CD14-positive monocyte (primary cell): ENCODE results near the gene PRKCA. TPM values are rescaled to one million over a fixed set of nuclear protein-coding genes. Genes with fewer than 3 reads are reported as not detected.

Source experiments
- DNase-seq, 3 donors: peaks; one replicate each; pipeline ENCODE4 v3.0.0-alpha.2; 2011 to 2022
- H2AFZ ChIP-seq: 2 replicates; pipeline ENCODE4 v1.6.0; 2012; ENCODE audit warnings: mild to moderate bottlenecking, low read depth, low read length, inconsistent platforms; ENCODE audit not compliant: insufficient read depth, poor library complexity, severe bottlenecking
- H3K27ac ChIP-seq, 2 donors: 1 replicate in 1 of 2; 2 replicates in 1 of 2; pipeline ENCODE4 v1.5.1; 2012 to 2013; ENCODE audit warnings: low read length in 2 of 2, control low read depth in 1 of 2, inconsistent platforms in 1 of 2, low read depth in 1 of 2, mild to moderate bottlenecking in 1 of 2
- H3K27me3 ChIP-seq, 2 donors: one replicate each; pipeline versions ENCODE4 v1.6.0 to v1.6.1; 2011 to 2013; ENCODE audit warnings: low read length in 2 of 2; ENCODE audit not compliant: control insufficient read depth in 2 of 2, insufficient read depth in 2 of 2
- H3K36me3 ChIP-seq, 2 donors: replicated peaks in 1 of 2; 1 replicate in 1 of 2; 2 replicates in 1 of 2; pipeline versions ENCODE4 v1.5.1 to v1.6.1; 2012 to 2013; ENCODE audit warnings: low read length in 2 of 2, control low read depth in 1 of 2, inconsistent platforms in 1 of 2, mild to moderate bottlenecking in 1 of 2; ENCODE audit not compliant: insufficient read depth in 2 of 2, control insufficient read depth in 1 of 2
- H3K4me1 ChIP-seq, 2 donors: 1 replicate in 1 of 2; 2 replicates in 1 of 2; pipeline versions ENCODE4 v1.5.1 to v1.6.1; 2012 to 2013; ENCODE audit warnings: low read length in 2 of 2, control low read depth in 1 of 2, inconsistent platforms in 1 of 2, mild to moderate bottlenecking in 1 of 2, moderate library complexity in 1 of 2; ENCODE audit not compliant: insufficient read depth in 2 of 2, control insufficient read depth in 1 of 2
- H3K4me2 ChIP-seq: replicated peaks from 2 replicates; pipeline ENCODE3; 2012; ENCODE audit warnings: low read length, moderate library complexity, mild to moderate bottlenecking; ENCODE audit not compliant: poor library complexity, severe bottlenecking; ENCODE audit errors: extremely low read depth
- H3K4me3 ChIP-seq, 3 experiments: fragments of 200-600 bp in 1 of 3; sonication (generic) in 1 of 3; replicated peaks in 1 of 3; 1 replicate in 2 of 3; 2 replicates in 1 of 3; pipeline ENCODE4 v1.5.1; 2011 to 2013; ENCODE audit warnings: low read length in 3 of 3, mild to moderate bottlenecking in 3 of 3, control low read depth in 2 of 3, low read depth in 2 of 3, inconsistent platforms in 1 of 3, moderate library complexity in 1 of 3
- H3K79me2 ChIP-seq: 2 replicates; pipeline ENCODE4 v1.6.0; 2012; ENCODE audit warnings: mild to moderate bottlenecking, control low read depth, inconsistent platforms, low read length, moderate library complexity; ENCODE audit not compliant: insufficient read depth
- H3K9ac ChIP-seq: 2 replicates; pipeline ENCODE4 v1.6.0; 2017; ENCODE audit warnings: low read length, mild to moderate bottlenecking; ENCODE audit not compliant: insufficient read depth, poor library complexity, severe bottlenecking
- H3K9me3 ChIP-seq, 2 donors: replicated peaks in 1 of 2; 1 replicate in 1 of 2; 2 replicates in 1 of 2; pipeline versions ENCODE4 v1.5.1 to v1.6.1; 2012 to 2013; ENCODE audit warnings: low read length in 2 of 2, control low read depth in 1 of 2; ENCODE audit not compliant: control insufficient read depth in 1 of 2, insufficient read depth in 1 of 2
- H4K20me1 ChIP-seq: 2 replicates; pipeline ENCODE4 v1.6.0; 2012; ENCODE audit warnings: mild to moderate bottlenecking, low read length, control low read depth, moderate library complexity; ENCODE audit not compliant: insufficient read depth
- H3K27ac Mint-ChIP-seq, 7 donors: one replicate each; pipeline ENCODE4 v1.8.0; 2020; ENCODE audit warnings: mild to moderate bottlenecking in 7 of 7, mixed read lengths in 7 of 7, moderate library complexity in 6 of 7, inconsistent platforms in 2 of 7
- H3K27me3 Mint-ChIP-seq, 3 donors: one replicate each; pipeline ENCODE4 v1.8.0; 2021 to 2022; ENCODE audit warnings: low read depth in 3 of 3, mild to moderate bottlenecking in 3 of 3, mixed read lengths in 3 of 3, moderate library complexity in 3 of 3, inconsistent platforms in 1 of 3
- H3K36me3 Mint-ChIP-seq, 2 donors: one replicate each; pipeline ENCODE4 v1.8.0; 2020; ENCODE audit warnings: mixed read lengths in 2 of 2, inconsistent platforms in 1 of 2, mild to moderate bottlenecking in 1 of 2
- H3K4me1 Mint-ChIP-seq: one replicate; pipeline ENCODE4 v1.8.0; 2020; ENCODE audit warnings: mild to moderate bottlenecking, mixed read lengths
- H3K4me3 Mint-ChIP-seq, 2 donors: one replicate each; pipeline ENCODE4 v1.8.0; 2020; ENCODE audit warnings: mild to moderate bottlenecking in 2 of 2, mixed read lengths in 2 of 2, moderate library complexity in 1 of 2
- H3K9me3 Mint-ChIP-seq, 7 donors: one replicate each; pipeline ENCODE4 v1.8.0; 2020 to 2022; ENCODE audit warnings: mixed read lengths in 7 of 7, mild to moderate bottlenecking in 6 of 7, moderate library complexity in 6 of 7, inconsistent platforms in 2 of 7
- WGBS: methylation state at CpG from one replicate; pipeline ENCODE4 v1.1.5; 2013; ENCODE audit warnings: missing lambda C conversion rate; ENCODE audit not compliant: insufficient coverage; 5-methylcytosine and 5-hydroxymethylcytosine counted together
- intact Hi-C, 2 donors: fragments of 100-400 bp; cut with micrococcal nuclease; formaldehyde crosslinking; loops; one replicate each; pipeline versions ENCODE4 v1.15.0 to v1.15.1; 2023
- polyA plus RNA-seq, 3 donors: library from polyadenylated mRNA; depleted of rRNA in 1 of 3; unstranded in 2 of 3; stranded (reverse) in 1 of 3; fragments of 300-500 nt in 2 of 3; fragments of >200 nt in 1 of 3; fragmentation: Illumina TruSeq in 2 of 3; gene quantifications; 1 replicate in 2 of 3; 2 replicates in 1 of 3; pipeline ENCODE4 v1.2.3, GENCODE V29; 2012 to 2021
- TF ChIP-seq, protein P1 (sequence below): fragments of 200-600 bp; IDR thresholded peaks from one replicate; pipeline ENCODE4 v1.8.0; 2022; ENCODE audit warnings: antibody characterized with exemption, mild to moderate bottlenecking

PRKCA gene
- polyA plus RNA-seq, 3 donors: 0.22 to 7.1 (median 0.30) TPM

DNA sequence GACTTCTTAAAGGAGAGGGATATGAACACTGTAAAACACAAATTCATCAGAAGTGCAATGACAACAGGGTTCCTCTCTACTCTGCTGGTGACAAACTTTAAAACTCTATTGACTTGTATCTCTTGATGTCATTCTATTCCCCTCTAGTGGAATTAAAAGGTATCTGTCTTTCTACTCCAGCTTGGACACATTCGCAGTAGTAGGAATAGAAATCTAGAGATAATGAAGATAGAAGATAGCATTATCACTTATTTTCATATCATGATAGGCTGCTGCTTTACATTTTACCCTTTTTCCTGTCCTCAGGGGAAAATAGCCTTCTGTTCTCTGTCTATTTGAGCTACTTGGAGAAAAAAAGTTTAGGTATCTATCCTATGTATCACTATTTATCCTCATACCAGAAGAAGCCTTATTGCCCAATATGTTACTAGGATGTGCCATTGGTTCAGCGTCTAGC is 322.9 kb downstream of the PRKCA start:
- Histone ChIP-seq H3K27me3 (no peaks in the 10 kb centered on the region), H2AFZ (no peak overlapping the region), H4K20me1 (no peaks in the 10 kb centered on the region), H3K36me3 (no peaks in the 10 kb centered on the region), H3K27ac (no peak overlapping the region), H3K9me3 (no peaks in the 10 kb centered on the region), H3K79me2 (no peaks in the 10 kb centered on the region), H3K4me2 (no peak overlapping the region), H3K9ac (no peak overlapping the region), H3K4me1 (no peaks in the 10 kb centered on the region), H3K4me3 (no peak overlapping the region)
- WGBS: no CpG with 5 or more reads among the region's 2 CpGs
- intact Hi-C loops: no loop called here
- Mint-ChIP-seq H3K4me3 (no peak overlapping the region), H3K27me3 (peaks cover 0 to 5% (median 4%) of the 10 kb centered on the region in 3 donors), H3K4me1 (peaks cover 5% of the 10 kb centered on the region), H3K36me3 (no peaks in the 10 kb centered on the region), H3K9me3 (peaks cover 0 to 3% (median 0%) of the 10 kb centered on the region in 7 donors), H3K27ac (no peak overlapping the region)
- TF ChIP-seq, protein P1, sequence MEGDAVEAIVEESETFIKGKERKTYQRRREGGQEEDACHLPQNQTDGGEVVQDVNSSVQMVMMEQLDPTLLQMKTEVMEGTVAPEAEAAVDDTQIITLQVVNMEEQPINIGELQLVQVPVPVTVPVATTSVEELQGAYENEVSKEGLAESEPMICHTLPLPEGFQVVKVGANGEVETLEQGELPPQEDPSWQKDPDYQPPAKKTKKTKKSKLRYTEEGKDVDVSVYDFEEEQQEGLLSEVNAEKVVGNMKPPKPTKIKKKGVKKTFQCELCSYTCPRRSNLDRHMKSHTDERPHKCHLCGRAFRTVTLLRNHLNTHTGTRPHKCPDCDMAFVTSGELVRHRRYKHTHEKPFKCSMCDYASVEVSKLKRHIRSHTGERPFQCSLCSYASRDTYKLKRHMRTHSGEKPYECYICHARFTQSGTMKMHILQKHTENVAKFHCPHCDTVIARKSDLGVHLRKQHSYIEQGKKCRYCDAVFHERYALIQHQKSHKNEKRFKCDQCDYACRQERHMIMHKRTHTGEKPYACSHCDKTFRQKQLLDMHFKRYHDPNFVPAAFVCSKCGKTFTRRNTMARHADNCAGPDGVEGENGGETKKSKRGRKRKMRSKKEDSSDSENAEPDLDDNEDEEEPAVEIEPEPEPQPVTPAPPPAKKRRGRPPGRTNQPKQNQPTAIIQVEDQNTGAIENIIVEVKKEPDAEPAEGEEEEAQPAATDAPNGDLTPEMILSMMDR: no peak
- DNase-seq: no peak

DNA sequence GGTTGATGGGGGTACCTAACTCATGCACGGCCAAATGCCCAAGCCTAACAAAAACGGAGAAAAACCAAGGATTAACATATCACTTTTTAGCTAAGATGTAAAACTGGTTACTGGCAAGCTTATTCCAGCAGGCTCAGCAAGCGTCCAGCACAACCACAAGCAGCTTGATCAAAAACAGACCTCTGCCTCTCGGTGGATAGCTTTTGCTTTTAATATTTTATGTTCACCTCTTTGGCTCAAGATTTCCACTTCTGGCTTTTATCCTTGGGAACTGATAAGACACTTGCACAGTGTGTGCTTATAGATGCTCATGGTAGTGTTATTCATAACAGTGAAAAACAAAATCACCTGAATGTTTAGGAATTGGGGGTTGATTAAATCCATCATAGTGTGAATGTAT is 325.6 kb downstream of the PRKCA start:
- no peaks in the 10 kb centered on the region for H3K9me3 Mint-ChIP-seq
- no CpG with 5 or more reads among the region's 4 CpGs for WGBS
- no peak overlapping the region for H2AFZ ChIP-seq

More for the DNA sequence above, 325.6 kb downstream of the PRKCA start:
- Mint-ChIP-seq H3K27ac (no peak overlapping the region), H3K4me3 (no peak overlapping the region), H3K4me1 (peaks cover 3% of the 10 kb centered on the region), H3K36me3 (no peaks in the 10 kb centered on the region), H3K27me3 (peaks cover 0 to 5% (median 4%) of the 10 kb centered on the region in 3 donors)
- intact Hi-C loops: no loop called here
- Histone ChIP-seq H3K27ac (no peak overlapping the region), H3K9ac (no peak overlapping the region), H3K79me2 (no peaks in the 10 kb centered on the region), H4K20me1 (no peaks in the 10 kb centered on the region), H3K27me3 (no peaks in the 10 kb centered on the region), H3K4me2 (no peak overlapping the region), H3K4me1 (peaks cover 0 to under 1% of the 10 kb centered on the region in 2 donors), H3K9me3 (no peaks in the 10 kb centered on the region), H3K4me3 (no peak overlapping the region), H3K36me3 (no peaks in the 10 kb centered on the region)
- TF ChIP-seq, protein P1: no peak
- no peak for DNase-seq
